ENCODE measurements around the gene CCDC188.

Gene CCDC188

GRCh38 chr22:20150381-20151275 is at the start of gene CCDC188:
Gene CCDC188, minus strand, starts transcription at chr22:20151055. Its CDS starts 69 bp downstream, at chr22:20150986.
- in situ Hi-C loops (cut with HindIII; ENCODE audit: low sequenced_read_pairs), result no loop called here

DNA sequence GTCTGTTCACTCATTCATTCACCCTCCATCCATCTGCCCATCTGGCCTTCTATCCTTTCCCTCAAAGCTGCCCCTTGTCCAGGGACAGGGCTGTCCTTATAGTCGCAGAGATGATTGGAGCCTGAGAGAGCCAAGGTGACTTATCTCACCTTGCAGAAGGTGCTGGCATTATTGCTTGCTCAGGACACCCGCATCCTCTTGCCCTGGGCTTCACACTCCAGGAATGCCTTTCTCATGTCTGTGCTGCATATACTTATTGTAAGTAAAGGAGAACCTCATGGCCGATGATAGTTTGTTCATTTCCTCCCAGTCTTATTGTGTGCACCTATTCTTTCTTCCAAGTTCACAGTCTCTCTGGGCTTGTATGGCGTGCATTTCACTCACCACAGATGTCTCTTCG is 49.1 kb upstream of the CCDC188 start:
- in situ Hi-C loops (cut with HindIII; ENCODE audit: low sequenced_read_pairs), result no loop called here

- in situ Hi-C loops (cut with HindIII; ENCODE audit: low sequenced_read_pairs), result no loop called here
These were observed 48.6 kb upstream of the CCDC188 start for GRCh38 chr22:20199413-20199842.

- in situ Hi-C loops (cut with HindIII; ENCODE audit: low sequenced_read_pairs), result no loop called here
These were observed 47.9 kb upstream of the CCDC188 start for GRCh38 chr22:20198557-20199319.

DNA sequence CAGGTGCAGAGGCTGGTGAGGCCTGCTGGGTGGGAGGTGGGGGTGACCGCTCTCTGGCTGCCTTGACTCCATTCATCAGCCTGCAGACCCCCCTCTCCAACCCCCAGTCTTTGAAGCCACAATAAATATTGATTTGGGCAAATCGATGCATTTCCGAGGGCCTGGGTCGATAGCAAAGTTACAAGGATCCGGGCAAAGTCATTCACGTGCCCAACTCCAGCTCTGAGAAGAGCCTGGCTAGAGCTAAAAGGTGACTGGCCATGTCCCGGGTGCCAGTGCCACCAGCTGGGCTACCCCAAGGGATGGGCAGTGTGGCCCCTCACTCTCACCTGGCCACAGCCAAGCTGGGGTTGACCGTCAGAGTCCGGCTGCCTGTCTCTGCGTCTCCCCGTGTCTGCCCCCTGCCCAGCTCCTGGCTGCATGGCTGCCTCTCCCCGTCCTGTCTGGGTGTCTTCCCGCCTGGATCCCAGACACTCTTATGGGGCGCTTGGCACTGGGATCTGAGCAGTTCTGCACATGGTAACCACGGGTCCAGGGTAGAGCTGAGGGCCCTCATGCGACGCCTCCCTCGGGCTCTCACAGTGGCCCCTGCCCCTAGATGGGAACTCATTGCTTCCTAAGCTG is 46.7 kb upstream of the CCDC188 start:
- in situ Hi-C loops (cut with HindIII; ENCODE audit: low sequenced_read_pairs), result no loop called here

DNA sequence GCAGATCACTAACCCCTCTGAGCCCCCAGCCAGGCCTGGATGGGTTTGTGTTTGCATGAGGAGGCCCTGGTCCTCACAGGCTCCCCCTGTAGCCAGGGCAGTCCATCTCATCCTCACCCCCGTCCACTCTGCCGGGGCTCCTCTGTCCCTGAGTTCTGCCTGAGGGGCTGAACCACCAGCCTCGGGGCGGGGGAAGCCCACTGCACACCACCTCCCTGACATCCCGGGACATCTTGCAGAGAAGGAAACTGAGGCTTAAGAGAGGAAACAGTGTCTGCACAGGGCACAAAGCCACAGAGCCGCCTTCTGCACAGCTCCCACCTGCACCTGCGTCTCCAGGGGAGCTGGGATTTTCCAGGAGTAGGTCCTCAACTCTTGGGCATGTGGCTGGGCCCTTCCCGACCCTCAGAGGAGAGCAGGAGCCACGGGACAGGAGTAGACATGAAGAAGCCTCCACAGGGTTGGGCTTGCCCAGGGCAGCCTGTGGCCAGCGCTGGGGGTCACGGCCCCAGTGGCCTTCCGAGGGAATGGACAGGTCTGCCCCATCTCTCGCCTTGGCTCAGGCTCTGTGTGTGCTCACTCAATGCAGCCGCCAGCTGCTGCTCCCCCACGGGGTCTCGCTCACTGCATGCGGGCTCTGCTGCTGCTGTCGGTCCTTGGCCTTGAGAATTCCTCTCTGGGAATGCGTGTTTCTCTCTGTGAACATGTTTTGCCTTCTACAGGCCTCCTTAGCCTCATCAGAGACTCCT is 45.4 kb upstream of the CCDC188 start:
- in situ Hi-C loops (cut with HindIII; ENCODE audit: low sequenced_read_pairs), result no loop called here

GRCh38 chr22:20194681-20195593 is 44.1 kb upstream of the CCDC188 start:
- in situ Hi-C loops (cut with HindIII; ENCODE audit: low sequenced_read_pairs), result no loop called here

GRCh38 chr22:20193761-20194494 is 43.1 kb upstream of the CCDC188 start:
- in situ Hi-C loops (cut with HindIII; ENCODE audit: low sequenced_read_pairs), result no loop called here

- in situ Hi-C loops (cut with HindIII; ENCODE audit: low sequenced_read_pairs), result no loop called here
These were observed 42.3 kb upstream of the CCDC188 start for GRCh38 chr22:20192972-20193760.

DNA sequence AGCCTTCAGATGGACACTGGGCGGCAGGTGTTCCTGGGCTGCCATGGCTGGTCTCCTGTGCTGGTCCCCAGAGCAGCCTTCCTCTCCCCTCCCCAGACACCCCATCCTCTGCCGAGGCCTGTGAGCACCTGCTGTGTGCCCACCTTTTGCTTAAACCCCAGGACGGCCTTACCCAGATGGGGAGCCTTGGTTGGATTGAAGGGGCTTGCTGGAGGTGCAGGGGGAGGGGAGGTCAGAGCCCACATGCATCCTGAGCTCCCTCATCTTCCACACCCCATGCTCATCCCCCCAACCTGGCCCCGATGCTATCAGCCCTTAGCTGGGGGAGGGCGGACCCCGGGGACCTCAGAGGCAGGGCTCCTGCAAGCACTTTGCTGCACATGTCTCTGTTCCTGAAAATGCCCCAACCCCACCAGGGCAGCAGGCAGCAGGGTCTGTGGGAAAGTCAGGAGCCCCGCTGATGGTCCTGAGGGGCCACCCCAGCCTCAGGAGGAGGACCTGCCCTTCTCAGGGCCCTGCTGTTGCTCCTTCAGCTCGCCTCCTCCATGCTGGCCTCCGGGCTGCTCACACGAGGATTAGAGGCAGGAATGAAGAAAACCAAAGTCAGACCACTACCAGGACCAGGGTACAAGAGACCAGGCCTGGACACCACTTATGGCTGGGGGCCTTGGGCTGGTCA is 41.6 kb upstream of the CCDC188 start:
- in situ Hi-C loops (cut with HindIII; ENCODE audit: low sequenced_read_pairs), result no loop called here

GRCh38 chr22:20191803-20192202 is 40.9 kb upstream of the CCDC188 start:
- in situ Hi-C loops (cut with HindIII; ENCODE audit: low sequenced_read_pairs), result no loop called here

GRCh38 chr22:20191000-20191515 is 40.2 kb upstream of the CCDC188 start:
- in situ Hi-C loops (cut with HindIII; ENCODE audit: low sequenced_read_pairs), result no loop called here

DNA sequence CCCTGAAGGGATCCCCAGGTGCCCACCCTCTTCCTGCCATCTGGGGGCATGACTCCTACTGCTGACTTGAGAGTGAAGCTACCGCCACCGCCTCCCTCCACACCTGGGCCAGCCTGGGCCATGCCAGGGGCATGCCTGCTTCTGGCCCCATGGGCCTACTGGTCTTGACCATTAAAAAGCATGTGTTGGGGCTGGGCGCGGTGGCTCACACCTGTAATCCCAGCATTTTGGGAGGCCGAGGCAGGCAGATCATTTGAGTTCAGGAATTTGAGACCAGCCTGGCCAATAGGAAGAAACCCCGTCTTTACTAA is 37.7 kb upstream of the CCDC188 start:
- in situ Hi-C loops (cut with HindIII; ENCODE audit: low sequenced_read_pairs), result no loop called here

DNA sequence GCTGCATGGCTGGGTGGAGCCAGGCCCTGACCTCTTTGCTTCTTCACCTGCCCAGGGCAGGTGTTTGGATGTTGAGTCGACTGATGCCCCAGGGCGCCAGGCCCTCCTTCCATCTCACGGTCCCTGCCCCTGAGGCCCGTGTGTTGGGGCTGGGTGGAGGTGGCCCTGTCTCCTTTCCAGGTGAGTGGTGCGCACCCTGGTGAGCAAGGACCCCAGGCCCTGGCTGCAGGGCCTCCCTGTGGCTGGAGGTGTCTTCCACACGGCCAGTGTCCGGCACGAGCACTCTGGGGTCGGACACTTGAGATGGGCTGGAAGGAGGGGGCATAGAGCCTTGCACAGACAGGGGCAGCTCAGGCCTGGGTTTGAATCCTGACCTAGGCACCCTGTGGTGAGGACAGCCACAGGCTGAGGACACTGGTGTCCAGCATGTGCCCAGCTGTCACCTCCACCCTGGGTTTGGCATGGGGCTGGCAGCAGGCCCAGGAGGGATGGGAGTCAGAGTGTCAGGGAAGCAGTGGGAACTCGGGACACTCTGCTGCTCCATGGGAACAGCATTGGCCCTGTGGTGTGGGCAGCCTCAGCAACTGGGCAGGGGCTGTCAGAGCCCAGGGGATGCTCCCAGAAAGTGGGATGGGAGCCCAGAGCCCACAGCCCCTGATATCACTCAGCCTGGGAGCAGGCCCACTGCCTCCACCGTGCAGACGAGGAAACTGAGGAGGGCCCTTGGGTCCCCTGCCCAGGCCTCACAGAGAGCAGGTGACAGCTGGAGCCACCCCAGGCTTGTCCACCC is 37.1 kb upstream of the CCDC188 start:
- in situ Hi-C loops (cut with HindIII; ENCODE audit: low sequenced_read_pairs), result no loop called here

DNA sequence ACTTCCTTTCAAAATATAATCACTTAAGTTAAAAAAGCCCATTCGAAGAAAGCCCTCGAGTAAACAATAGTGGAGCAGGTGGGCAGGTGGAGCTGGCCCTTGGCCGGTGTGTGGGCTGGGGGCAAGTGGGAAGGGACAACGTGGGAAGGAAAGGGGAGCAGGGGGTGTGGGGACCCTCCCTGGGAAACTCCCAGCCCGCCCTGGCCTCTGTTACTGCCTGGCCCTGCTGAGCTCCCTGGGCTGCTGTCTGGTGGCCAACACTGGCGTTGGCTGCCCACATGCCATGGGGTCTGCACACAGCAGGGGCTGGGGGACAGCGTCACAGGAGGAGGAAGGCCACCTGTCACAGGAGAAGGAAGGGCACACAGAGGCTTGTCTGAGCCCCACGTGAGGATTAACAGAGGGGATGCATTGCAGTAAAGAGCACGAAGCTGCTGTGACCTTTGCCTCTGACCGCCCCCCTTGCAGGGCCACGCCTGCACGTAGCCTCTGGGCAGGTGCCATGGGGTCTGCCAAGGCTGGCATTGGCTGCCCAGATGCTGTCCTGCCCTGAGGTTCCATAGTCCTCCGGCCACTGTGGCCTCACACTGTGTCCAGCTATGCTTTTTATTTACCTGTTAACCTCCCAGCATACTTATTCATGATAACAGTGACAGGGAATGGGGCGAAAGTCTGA is 36.2 kb upstream of the CCDC188 start:
- in situ Hi-C loops (cut with HindIII; ENCODE audit: low sequenced_read_pairs), result no loop called here

DNA sequence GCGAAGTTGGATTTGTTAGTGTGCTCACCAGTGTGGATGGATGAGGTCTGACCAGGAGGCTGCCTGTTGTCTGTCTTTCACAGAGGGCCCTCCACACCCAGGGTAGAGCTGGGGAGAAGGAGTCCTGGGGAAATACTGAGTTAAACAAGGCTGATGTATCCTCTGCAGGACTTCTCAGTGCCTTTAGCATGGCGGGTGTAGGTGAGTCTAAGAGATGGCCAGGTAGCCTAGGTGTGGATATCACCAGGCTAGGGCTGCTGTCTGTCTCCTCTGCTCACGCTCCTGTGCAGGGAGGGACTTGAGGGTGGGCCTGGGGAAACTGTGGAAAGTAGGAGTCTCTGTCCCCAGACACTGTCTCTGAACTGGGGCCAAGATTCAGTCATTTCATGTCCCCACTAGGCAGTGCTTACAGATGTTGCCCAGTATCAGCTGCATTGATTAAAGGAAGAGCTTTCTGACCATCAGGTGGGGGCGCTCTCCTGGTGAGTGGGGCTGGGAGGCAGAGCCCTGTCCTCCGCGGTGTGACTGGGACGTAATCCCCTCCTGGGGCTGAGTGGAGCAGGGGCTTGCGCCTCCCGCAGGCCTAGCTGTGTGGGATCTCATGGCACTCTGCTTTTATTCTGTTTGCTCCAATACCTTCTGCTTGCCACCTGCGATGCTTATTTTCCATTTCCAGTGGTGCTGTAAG is 35.5 kb upstream of the CCDC188 start:
- in situ Hi-C loops (cut with HindIII; ENCODE audit: low sequenced_read_pairs), result no loop called here

Data from endothelial cell of hepatic sinusoid (primary cell).